ENCODE results near the gene HADH.
"Not testable (repeated sequence)": the region's sequence is repeated elsewhere in the genome, so short reads cannot be mapped to it uniquely, and the experiment has no call there.

- TF ChIP-seq, protein P1, sequence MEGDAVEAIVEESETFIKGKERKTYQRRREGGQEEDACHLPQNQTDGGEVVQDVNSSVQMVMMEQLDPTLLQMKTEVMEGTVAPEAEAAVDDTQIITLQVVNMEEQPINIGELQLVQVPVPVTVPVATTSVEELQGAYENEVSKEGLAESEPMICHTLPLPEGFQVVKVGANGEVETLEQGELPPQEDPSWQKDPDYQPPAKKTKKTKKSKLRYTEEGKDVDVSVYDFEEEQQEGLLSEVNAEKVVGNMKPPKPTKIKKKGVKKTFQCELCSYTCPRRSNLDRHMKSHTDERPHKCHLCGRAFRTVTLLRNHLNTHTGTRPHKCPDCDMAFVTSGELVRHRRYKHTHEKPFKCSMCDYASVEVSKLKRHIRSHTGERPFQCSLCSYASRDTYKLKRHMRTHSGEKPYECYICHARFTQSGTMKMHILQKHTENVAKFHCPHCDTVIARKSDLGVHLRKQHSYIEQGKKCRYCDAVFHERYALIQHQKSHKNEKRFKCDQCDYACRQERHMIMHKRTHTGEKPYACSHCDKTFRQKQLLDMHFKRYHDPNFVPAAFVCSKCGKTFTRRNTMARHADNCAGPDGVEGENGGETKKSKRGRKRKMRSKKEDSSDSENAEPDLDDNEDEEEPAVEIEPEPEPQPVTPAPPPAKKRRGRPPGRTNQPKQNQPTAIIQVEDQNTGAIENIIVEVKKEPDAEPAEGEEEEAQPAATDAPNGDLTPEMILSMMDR (IDR thresholded peaks at IDR 0.05): not testable (repeated sequence)
- not testable (repeated sequence) for TF ChIP-seq POLR2A, EP300 (IDR thresholded peaks at IDR 0.05)
Measured at GRCh38 chr4:108012382-108012781, 22.7 kb downstream of the HADH start.
